Neural crest cell (in vitro differentiated cells): Measurements from ENCODE around the gene REC8. TPM values are rescaled to one million over a fixed set of nuclear protein-coding genes. Genes with fewer than 3 reads are reported as not detected.
A peak's percentile ranks its signal among the peaks of the same experiment; 100 is the strongest.

Experiments used
- DNase-seq: peaks from one replicate; pipeline ENCODE4 v3.0.0; 2021; ENCODE audit warnings: low read depth, mixed read lengths, low spot score
- H3K27ac Mint-ChIP-seq: one replicate; pipeline ENCODE4 v1.8.0; 2021; ENCODE audit warnings: mild to moderate bottlenecking, mixed read lengths; ENCODE audit not compliant: unreplicated experiment
- H3K27me3 Mint-ChIP-seq: 2 replicates; pipeline ENCODE4 v1.8.0; 2021; ENCODE audit warnings: low read depth, mild to moderate bottlenecking, mixed read lengths
- H3K36me3 Mint-ChIP-seq: 2 replicates; pipeline ENCODE4 v1.8.0; 2021; ENCODE audit warnings: low read depth, mild to moderate bottlenecking, mixed read lengths
- H3K4me1 Mint-ChIP-seq: 2 replicates; pipeline ENCODE4 v1.8.0; 2021; ENCODE audit warnings: mixed read lengths
- H3K4me3 Mint-ChIP-seq: one replicate; pipeline ENCODE4 v1.8.0; 2021; ENCODE audit warnings: mild to moderate bottlenecking, mixed read lengths
- H3K9me3 Mint-ChIP-seq: 2 replicates; pipeline ENCODE4 v1.8.0; 2021; ENCODE audit warnings: mixed read lengths
- CTCF ChIP-seq: fragments of 200-600 bp; sonication (generic); conservative IDR thresholded peaks from 2 replicates; pipeline ENCODE4 v1.5.0; 2021; ENCODE audit warnings: antibody characterized with exemption, mild to moderate bottlenecking
- long read RNA-seq: library from polyadenylated mRNA; unstranded; transcript quantifications from one replicate; pipeline ENCODE4 v2.0.0, GENCODE V29; 2020
- total RNA-seq: library from RNA; stranded (reverse); gene quantifications from 2 replicates; pipeline ENCODE4 v1.2.1, GENCODE V29; 2021

REC8 gene
- total RNA-seq = 160 and 163 TPM in 2 replicates
- long read RNA-seq, partial matches to known transcripts = 1 of 3 reads
- long read RNA-seq, other reads (novel, unspliced or antisense) = 1 of 3 reads

- TF ChIP-seq CTCF = no peak
- Mint-ChIP-seq H3K4me3 (peak within 1 kb of the TSS; percentile 92), H3K9me3 (no peaks in the 10 kb centered on the region), H3K27ac (peak within 1 kb of the TSS; percentile 89), H3K27me3 (no peaks in the 10 kb centered on the region), H3K4me1 (peaks cover 25% of the 10 kb centered on the region), H3K36me3 (peaks cover 7% of the 10 kb centered on the region)
- peak; percentile 94 for DNase-seq
These were observed at the start of gene REC8 for GRCh38 chr14:24171422-24172260. Gene REC8 (plus strand): TSS chr14:24172080. CDS start chr14:24172553, 473 bp downstream.

- H3K4me1 Mint-ChIP-seq = no peaks in the 10 kb centered on the region
- no peaks in the 10 kb centered on the region for H3K9me3 Mint-ChIP-seq
- no peak overlapping the region for H3K4me3 Mint-ChIP-seq
- no peak for TF ChIP-seq CTCF
- H3K36me3 Mint-ChIP-seq = peaks cover 2% of the 10 kb centered on the region
- no peak for DNase-seq
- H3K27ac Mint-ChIP-seq = no peak overlapping the region
- no peaks in the 10 kb centered on the region for H3K27me3 Mint-ChIP-seq
These were observed 49.5 kb upstream of the REC8 start for GRCh38 chr14:24122416-24122815.

- TF ChIP-seq CTCF = no peak
- no peak overlapping the region for H3K27ac Mint-ChIP-seq
- no peaks in the 10 kb centered on the region for H3K4me1 Mint-ChIP-seq
- H3K4me3 Mint-ChIP-seq = no peak overlapping the region
- no peaks in the 10 kb centered on the region for H3K9me3 Mint-ChIP-seq
- H3K27me3 Mint-ChIP-seq = no peaks in the 10 kb centered on the region
- peaks cover 2% of the 10 kb centered on the region for H3K36me3 Mint-ChIP-seq
- no peak for DNase-seq
These were observed 49.0 kb upstream of the REC8 start for GRCh38 chr14:24122898-24123297.

- Mint-ChIP-seq H3K27ac (no peak overlapping the region), H3K4me1 (no peaks in the 10 kb centered on the region), H3K36me3 (peaks cover under 1% of the 10 kb centered on the region), H3K27me3 (no peaks in the 10 kb centered on the region), H3K4me3 (no peak overlapping the region), H3K9me3 (no peaks in the 10 kb centered on the region)
- no peak for DNase-seq
- TF ChIP-seq CTCF = no peak
These were observed 48.2 kb upstream of the REC8 start for GRCh38 chr14:24123424-24124417.

GRCh38 chr14:24126939-24127338 lies 44.9 kb upstream of the REC8 start:
- Mint-ChIP-seq H3K9me3 (no peaks in the 10 kb centered on the region), H3K36me3 (no peaks in the 10 kb centered on the region), H3K4me1 (no peaks in the 10 kb centered on the region), H3K27ac (no peak overlapping the region), H3K27me3 (no peaks in the 10 kb centered on the region), H3K4me3 (no peak overlapping the region)
- DNase-seq = no peak
- no peak for TF ChIP-seq CTCF
